ENCODE results near the gene MT1B. TPM values are rescaled to one million over a fixed set of nuclear protein-coding genes. Genes with fewer than 3 reads are reported as not detected.

The MT1B gene
- total and polyA plus RNA-seq, 9 of the 15 experiments (the other 6 are each of a cell fraction or from before 2014, with no cell fraction given) = not detected

- H3K9me3 ChIP-seq (replicated peaks; ENCODE audit: control insufficient read depth, insufficient read depth, low read depth, low read length) = no peaks in the 10 kb centered on the region
- no TSS peak for BruUV-seq (replicated peaks)
- no peak overlapping the region for H2AFZ ChIP-seq (ENCODE audit: low read depth, low read length)
- H3K4me2 ChIP-seq (ENCODE audit: insufficient read depth, low read length) = no peak overlapping the region
- H3K9ac ChIP-seq (ENCODE audit: insufficient read depth in 1 of 2, low read depth in 2 of 2, low read length in 2 of 2) = no peak overlapping the region
- intact Hi-C loops (cut with micrococcal nuclease) = no loop called here
- no peaks in the 10 kb centered on the region for H3K9me1 ChIP-seq (ENCODE audit: control insufficient read depth, insufficient read depth, low read length)
- H3K27ac ChIP-seq (ENCODE audit: extremely low read depth, low read depth, low read length) = no peak overlapping the region
- H4K20me1 ChIP-seq (replicated peaks; ENCODE audit: control insufficient read depth, insufficient read depth, low read length) = no peaks in the 10 kb centered on the region; the same call in 1 of the 2 replicates
- ChIA-PET CTCF (ENCODE audit: low intra/inter-chr PET ratio) (no interaction called here), POLR2A (interaction anchor here (0.6 kb wide), 1 partner anchor 647 kb away, joined by 3 read pairs; no protein-coding TSS in a partner anchor)
- no peak for FAIRE-seq
- in situ Hi-C loops (cut with MboI) = no loop called here
- peaks cover 26 to 67% of the 10 kb centered on the region in 2 experiments; a peak in 4 of 5 replicates for H3K27me3 ChIP-seq (ENCODE audit: control insufficient read depth in 2 of 2, insufficient read depth in 2 of 2, low read length in 2 of 2)
- H3K4me1 ChIP-seq (replicated peaks in 1 of 2; ENCODE audit: control insufficient read depth in 2 of 2, insufficient read depth in 2 of 2, low read length in 2 of 2) = peaks cover 0 to 7% of the 10 kb centered on the region in 2 experiments; a peak in 2 of 5 replicates
- no peak for ATAC-seq
- WGBS (ENCODE audit: insufficient coverage, low coverage, missing lambda C conversion rate) = 0% methylated on average over 1 of the region's 1 CpG
- H3K36me3 ChIP-seq (ENCODE audit: control insufficient read depth, insufficient read depth, low read length) = no peaks in the 10 kb centered on the region
- no peaks in the 10 kb centered on the region for H3K79me2 ChIP-seq (ENCODE audit: control insufficient read depth, insufficient read depth, low read length)
- no peak for DNase-seq (ENCODE audit: extremely low read depth in 1 of 4, low spot score in 3 of 4)
- no peak overlapping the region for H3K4me3 ChIP-seq
- no peak for TF ChIP-seq ID3 (CRISPR knock-in tag; IDR thresholded peaks at IDR 0.05)
- TF ChIP-seq ID3 (tag; IDR thresholded peaks at IDR 0.05) = no peak
- no peak for TF ChIP-seq MAFG (tag; conservative IDR thresholded peaks at IDR 0.05)
- no peak for TF ChIP-seq ZNF695 (CRISPR knock-in tag; IDR thresholded peaks at IDR 0.05)
- no peak for TF ChIP-seq ILK (tag; IDR thresholded peaks at IDR 0.05; ENCODE audit: borderline replicate concordance, low read depth)
- no peak for TF ChIP-seq GABPB2 (CRISPR knock-in tag; conservative IDR thresholded peaks at IDR 0.05)
- TF ChIP-seq E2F6 (IDR thresholded peaks at IDR 0.05; ENCODE audit: borderline replicate concordance in 1 of 2, extremely low read depth in 1 of 2, insufficient read depth in 1 of 2, insufficient read length in 1 of 2, low read depth in 1 of 2, low read length in 1 of 2, poor library complexity in 1 of 2, severe bottlenecking in 1 of 2) = no peak
- TF ChIP-seq ARHGAP35 (IDR thresholded peaks at IDR 0.05; ENCODE audit: partially characterized antibody) = no peak
- no peak for TF ChIP-seq ZNF239 (CRISPR knock-in tag; IDR thresholded peaks at IDR 0.05)
- no peak for TF ChIP-seq FOXK2 (conservative IDR thresholded peaks at IDR 0.05 in 1 of 2, IDR thresholded peaks at IDR 0.05 in 1 of 2; ENCODE audit: low read depth in 2 of 2)
- TF ChIP-seq CUX1 (CRISPR knock-in tag; IDR thresholded peaks at IDR 0.05) = no peak
- TF ChIP-seq CREB3 (tag; conservative IDR thresholded peaks at IDR 0.05; ENCODE audit: low read depth) = no peak
Observed at GRCh38 chr16:56652600-56652999, 914 bp downstream of the MT1B start.
